TTC549 (cell line): ENCODE results near the gene CDK5.
"Not testable (repeated sequence)": the region's sequence is repeated elsewhere in the genome, so short reads cannot be mapped to it uniquely, and the experiment has no call there.

Experiments used
- FAIRE-seq: peaks from 2 replicates; lab custom pipeline; 2012; peaks lifted over from hg19 to GRCh38; lab: Jason Lieb, UNC

Gene CDK5

DNA sequence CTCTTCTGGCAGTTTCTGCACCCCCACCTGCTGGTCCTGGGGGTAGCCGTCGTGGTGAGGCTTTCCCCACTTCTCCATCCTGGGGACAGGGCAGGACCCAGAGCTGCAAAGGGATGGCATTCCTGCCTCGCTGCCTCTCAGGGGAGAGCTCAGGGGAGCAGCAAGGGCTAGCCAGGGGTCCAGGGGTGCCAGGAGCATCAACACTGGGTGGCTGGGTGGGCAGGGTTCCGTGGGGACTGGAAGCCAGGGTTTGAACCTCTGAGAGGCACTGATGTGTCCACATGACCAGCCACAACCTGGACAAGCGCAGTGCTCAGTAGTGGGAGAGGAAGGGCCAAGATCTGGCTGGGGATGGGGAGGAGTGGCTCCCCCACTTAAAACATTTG lies 23.8 kb downstream of the CDK5 start:
- FAIRE-seq = no peak

DNA sequence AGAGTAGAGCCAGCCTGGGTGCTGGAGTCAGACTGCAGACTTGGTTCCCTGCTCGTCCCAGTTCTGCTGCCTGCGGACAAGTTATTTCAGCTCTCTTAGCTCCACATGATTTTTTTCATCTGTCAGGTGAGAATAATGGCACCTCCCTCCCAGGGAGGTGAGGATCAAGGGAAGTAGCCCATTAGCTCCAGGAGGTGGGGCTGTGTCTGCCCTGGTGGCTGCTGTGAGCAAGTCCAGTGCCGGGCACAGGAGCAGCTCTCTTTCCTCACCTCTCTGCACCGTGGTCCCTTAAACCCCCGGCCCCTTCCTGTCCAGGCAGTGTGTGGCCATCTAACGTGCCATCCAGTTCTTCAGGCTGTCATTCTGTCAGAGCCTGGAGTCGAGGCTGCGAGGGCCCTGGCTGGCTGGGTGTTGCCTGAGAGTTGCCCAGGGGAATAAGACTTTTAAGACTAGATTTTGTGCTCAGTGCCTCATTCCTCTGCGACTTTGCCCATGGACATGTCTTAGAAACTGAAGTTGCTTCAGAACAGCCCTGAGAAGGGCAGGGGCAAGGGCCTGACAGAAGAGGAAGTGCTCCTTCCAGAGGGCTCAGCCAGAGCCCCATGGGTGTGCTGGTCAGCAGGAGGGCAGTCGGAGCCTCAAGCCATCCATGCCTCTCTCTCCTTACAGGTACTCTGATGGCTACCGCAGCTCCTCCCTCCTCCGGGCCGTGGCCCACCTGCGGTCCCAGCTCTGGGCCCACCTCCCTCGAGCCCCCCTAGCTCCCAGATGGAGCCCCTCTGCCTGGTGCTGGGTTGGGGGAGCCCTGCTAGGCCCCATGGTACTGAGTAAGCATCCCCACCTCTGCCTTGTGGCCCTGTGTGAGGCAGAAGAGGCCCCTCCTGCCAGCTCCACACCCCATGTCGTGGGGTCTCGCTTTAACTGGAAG lies 24.5 kb downstream of the CDK5 start:
- no peak for FAIRE-seq

DNA sequence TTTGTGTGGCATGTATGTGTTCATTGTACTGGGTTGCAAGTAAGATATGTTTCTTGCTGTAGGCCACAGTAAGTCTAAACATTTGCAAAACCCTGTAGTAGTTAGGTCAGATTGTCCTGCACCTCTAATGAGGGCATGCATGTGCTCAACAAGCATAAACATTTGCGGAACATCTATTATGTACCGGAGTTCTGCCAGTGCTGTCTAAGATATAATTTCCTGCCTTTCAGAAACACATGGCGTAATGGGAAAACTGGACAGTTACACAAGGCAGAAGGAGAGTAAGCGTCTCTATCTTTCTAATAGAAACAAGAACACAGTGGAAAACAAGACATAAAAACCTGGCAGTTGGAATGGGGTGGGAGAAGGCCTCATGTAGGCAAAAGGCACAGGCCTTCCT lies 26.7 kb downstream of the CDK5 start:
- no peak for FAIRE-seq

DNA sequence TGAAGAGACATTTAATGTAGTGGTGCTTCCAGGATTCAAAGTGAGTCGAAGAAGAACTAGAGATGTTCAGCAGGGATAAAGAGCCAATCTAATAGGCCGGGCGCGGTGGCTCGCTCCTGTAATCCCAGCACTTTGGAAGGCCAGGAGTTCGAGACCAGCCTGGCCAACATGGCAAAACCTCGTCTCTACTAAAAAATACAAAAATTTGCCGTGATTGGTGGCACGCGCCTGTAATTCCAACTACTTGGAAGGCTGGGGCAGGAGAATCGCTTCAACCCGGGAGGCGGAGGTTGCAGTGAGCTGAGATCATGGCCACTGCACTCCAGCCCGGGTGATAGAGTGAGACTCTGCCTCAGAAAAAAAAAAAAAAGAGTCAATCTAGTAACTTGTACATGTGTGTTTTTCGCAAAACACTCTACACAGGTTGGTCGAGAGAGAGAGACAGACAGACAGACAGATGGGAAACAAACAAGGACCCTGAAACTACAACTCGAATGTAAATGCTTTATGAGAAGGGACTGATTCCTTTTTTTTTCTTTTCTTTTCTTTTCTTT lies 28.7 kb downstream of the CDK5 start:
- FAIRE-seq = no peak

DNA sequence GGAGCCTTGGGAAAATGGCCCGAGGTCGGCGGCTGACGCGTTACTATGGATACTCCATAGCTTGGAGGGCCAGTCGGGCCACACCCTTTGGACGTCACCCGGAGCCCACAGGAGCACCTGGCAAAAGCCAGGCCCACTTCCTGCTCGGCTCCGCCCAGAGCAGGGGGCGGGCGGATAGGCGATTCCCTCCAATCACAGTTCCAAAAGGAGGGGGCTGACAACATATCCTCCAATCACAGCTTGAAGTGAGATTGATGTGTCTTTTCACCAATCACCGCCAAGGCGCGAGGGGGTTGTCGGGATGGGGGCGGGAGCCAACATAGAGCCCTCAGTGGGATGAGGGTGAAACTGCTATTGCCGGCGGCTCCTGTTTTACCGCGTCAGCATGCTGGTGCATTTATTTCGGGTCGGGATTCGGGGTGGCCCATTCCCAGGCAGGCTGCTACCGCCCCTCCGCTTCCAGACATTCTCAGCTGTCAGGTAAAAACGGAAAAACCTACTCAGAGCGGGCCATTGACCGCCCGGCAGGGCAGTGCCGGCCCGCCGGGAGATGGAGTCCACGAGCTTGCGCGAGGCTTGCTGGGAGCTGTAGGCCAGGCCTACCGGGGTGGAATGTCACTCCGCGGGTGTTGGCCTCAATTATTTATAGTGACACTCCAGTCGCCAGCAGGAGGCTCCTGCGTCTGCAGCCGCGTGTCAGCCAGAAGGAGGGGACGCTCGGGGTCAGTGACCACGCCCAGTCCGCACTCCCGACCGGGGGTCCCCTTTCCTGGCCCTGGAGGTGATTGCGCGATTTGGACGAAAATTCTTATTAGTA lies 29.4 kb downstream of the CDK5 start, which contains the start of gene ABCB8:
TSS of gene ABCB8 (plus strand) at position 320 of the 817 bp plus-strand sequence. CDS start at position 386, 66 bp downstream.
- peak; percentile 88 for FAIRE-seq

DNA sequence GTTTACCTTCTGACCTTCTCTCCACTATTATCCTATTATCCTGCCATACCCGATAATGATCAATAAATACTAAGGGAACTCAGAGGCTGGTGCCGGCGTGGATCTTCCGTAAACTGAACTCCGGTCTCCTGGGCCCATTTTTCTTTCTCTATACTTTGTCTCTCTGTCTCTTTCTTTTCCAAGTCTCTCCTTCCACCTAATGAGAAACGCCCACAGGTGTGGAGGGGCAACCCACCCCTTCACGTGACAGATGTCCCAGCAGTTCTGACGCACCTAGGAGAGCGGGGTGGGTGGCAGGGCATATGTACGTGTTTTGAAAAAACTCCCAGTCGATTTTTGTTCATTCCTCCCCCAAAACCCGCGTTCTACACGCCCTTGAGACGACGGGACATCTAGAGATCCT lies 30.0 kb downstream of the CDK5 start:
- FAIRE-seq = not testable (repeated sequence)

- FAIRE-seq = not testable (repeated sequence)
These were observed 30.6 kb downstream of the CDK5 start for GRCh38 chr7:151026771-151027727.

GRCh38 chr7:151025924-151026671 lies 31.6 kb downstream of the CDK5 start:
- no peak for FAIRE-seq

- no peak for FAIRE-seq
These were observed 33.2 kb downstream of the CDK5 start, which contains the start of gene ATG9B for GRCh38 chr7:151024435-151025056. Gene ATG9B (minus strand): TSS chr7:151024494. CDS start chr7:151024423, 71 bp downstream.

GRCh38 chr7:151023232-151023631 lies 34.5 kb downstream of the CDK5 start:
- FAIRE-seq = no peak

DNA sequence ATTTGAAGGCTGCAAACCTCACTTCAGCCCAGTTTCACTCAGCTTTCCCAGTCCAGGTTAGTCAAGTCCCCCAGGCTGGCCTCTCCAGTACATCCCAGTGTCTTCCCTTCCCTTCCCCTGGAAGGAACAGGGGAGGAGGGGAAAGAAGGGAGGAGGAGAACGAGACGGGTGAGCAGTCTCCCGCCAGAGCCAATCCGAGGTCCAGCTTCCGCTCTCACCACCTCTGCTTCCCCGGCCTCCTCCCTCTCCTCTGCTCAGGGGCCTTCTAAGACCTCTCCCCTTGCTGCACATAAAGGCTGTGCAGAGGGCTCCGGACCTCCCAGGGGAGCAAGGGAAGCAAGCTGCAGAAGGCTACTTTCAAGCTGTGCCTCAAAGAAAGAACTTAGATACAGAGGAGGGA lies 37.5 kb downstream of the CDK5 start:
- FAIRE-seq = no peak

DNA sequence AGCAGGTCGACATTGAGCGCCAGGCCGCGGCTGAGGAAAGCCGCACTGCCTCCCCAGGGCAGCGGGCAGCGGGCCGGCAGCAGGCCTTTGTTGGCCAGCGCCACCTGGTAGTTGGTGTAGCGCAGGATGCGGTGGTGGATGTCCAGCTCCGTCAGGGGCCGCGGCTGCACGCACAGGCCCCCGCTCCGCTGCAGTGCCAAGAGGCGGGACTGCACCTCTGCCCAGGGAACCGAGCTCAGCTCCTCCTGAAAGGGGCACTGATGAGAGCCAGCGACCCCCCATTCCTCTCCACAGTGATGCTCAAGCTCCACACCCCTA lies 38.6 kb downstream of the CDK5 start:
- no peak for FAIRE-seq

- no peak for FAIRE-seq
These were observed 39.1 kb downstream of the CDK5 start for GRCh38 chr7:151018421-151019129.

DNA sequence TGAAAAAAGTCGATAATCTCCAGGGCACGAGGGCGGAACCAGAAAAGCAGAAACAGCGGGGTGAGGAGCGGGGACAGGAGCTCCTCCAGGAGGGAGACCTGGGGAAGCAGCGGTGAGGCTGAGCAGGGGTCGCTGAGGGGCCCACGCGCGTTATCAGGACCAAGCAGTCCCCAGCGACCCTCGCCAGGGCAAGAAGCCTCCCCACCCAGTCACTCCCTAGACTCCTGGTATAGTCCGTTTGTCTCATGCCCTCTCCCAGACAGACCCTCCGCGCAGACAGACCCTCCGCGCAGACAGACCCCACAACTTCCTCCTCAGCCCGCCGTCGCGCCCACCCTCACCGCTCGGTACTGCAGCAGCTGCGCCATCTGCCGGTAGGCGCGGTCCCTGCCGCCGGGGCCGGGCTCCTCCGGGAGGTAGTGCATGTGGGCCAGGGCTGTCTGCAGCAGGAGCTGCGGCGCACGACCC lies 39.7 kb downstream of the CDK5 start:
- FAIRE-seq = no peak

GRCh38 chr7:151017370-151017952 lies 40.2 kb downstream of the CDK5 start:
- FAIRE-seq = no peak

DNA sequence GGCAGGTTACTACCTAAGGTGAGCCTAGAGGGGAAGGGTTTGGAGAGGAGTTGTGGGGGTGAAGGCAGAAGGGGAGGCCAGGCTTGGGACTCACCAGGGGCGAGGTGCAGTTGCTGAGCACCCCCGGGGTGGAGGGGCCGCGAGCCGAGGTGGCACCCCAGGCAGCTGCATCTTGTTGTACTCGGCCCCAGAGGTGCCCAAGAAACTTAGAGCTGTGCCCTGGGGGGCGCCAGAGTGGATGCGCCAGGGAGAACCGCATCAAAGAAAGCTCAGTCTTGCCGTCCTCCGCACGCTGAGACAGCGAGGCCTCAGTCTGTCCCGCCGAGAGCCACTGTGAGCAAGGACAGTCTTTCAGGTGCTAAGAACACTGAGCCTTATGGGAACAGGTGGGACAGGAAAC lies 40.8 kb downstream of the CDK5 start:
- no peak for FAIRE-seq

- FAIRE-seq = no peak
These were observed 41.2 kb downstream of the CDK5 start for GRCh38 chr7:151016505-151016904.

GRCh38 chr7:151015967-151016366 lies 41.7 kb downstream of the CDK5 start:
- FAIRE-seq = no peak

GRCh38 chr7:151014950-151015349 lies 42.7 kb downstream of the CDK5 start:
- FAIRE-seq = no peak
